HEK293 (cell line): Measurements from ENCODE around the gene MLLT6.

Experiments
- TCF7L2 ChIP-seq: IDR thresholded peaks from 2 replicates; pipeline ENCODE4 v1.6.1; 2011; ENCODE audit warnings: low read depth, mild to moderate bottlenecking, inconsistent platforms, low read length, moderate library complexity, borderline replicate concordance
- ZNF146 ChIP-seq: fragments of 450-650 bp; formaldehyde crosslinking; IDR thresholded peaks from 2 replicates; pipeline ENCODE4 v1.5.1; 2016; ENCODE audit warnings: missing biosample characterization, missing genetic modification characterization
- ZNF529 ChIP-seq: fragments of 450-650 bp; formaldehyde crosslinking; IDR thresholded peaks from 2 replicates; pipeline ENCODE4 v1.5.1; 2017; ENCODE audit warnings: missing genetic modification characterization, missing biosample characterization; ENCODE audit not compliant: insufficient replicate concordance
- ZNF555 ChIP-seq: fragments of 450-650 bp; formaldehyde crosslinking; conservative IDR thresholded peaks from 2 replicates; pipeline ENCODE4 v1.5.1; 2017; ENCODE audit warnings: missing biosample characterization, mild to moderate bottlenecking, missing genetic modification characterization, inconsistent platforms
- ZSCAN16 ChIP-seq: fragments of 450-650 bp; formaldehyde crosslinking; IDR thresholded peaks from 2 replicates; pipeline ENCODE4 v1.5.1; 2016; ENCODE audit warnings: missing biosample characterization, missing genetic modification characterization
- TF ChIP-seq, protein P1 (sequence below): fragments of 450-650 bp; formaldehyde crosslinking; IDR thresholded peaks from 2 replicates; pipeline ENCODE4 v1.5.1; 2016; ENCODE audit warnings: missing biosample characterization, missing genetic modification characterization

DNA sequence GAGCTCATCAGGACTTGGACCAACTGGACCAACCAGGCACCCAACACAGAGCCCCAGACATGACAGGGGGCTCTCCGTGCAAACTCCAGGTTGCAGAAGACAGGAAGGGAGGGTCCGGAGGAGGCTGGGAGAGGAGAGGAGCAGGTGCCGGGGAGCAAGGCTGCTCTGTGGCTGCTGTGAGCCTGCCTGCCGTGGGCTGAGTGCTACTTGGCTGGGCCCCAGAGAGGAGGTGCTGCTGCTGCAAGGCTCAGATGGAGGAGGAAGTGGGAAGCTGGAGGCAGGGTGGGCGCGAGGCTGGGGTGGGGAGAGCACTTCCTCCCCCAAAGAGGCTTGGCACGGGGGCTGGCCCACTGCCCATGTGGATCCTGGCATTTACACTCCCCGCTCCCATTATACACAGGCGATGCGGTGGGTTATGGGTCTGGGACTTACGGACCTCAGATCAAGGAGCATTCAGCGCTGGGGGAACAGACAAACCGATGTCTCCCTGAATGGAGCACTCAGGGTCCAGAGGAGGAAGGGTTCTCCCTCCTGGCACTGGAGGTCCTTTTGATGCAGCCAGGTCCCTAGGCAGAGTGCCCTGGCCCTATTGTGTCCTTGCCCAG is 46.2 kb upstream of the MLLT6 start:
- no peak for TF ChIP-seq ZNF529 (tag by site-specific recombination)
- TF ChIP-seq, protein P1, sequence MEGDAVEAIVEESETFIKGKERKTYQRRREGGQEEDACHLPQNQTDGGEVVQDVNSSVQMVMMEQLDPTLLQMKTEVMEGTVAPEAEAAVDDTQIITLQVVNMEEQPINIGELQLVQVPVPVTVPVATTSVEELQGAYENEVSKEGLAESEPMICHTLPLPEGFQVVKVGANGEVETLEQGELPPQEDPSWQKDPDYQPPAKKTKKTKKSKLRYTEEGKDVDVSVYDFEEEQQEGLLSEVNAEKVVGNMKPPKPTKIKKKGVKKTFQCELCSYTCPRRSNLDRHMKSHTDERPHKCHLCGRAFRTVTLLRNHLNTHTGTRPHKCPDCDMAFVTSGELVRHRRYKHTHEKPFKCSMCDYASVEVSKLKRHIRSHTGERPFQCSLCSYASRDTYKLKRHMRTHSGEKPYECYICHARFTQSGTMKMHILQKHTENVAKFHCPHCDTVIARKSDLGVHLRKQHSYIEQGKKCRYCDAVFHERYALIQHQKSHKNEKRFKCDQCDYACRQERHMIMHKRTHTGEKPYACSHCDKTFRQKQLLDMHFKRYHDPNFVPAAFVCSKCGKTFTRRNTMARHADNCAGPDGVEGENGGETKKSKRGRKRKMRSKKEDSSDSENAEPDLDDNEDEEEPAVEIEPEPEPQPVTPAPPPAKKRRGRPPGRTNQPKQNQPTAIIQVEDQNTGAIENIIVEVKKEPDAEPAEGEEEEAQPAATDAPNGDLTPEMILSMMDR, result no peak
- TF ChIP-seq ZNF146 (tag by site-specific recombination), result no peak
- TF ChIP-seq ZSCAN16 (tag by site-specific recombination), result no peak
- no peak for TF ChIP-seq ZNF555 (tag by site-specific recombination)
- TF ChIP-seq TCF7L2, result no peak
